Measurements from ENCODE around the gene LINC01488. TPM values are rescaled to one million over a fixed set of nuclear protein-coding genes. Genes with fewer than 3 reads are reported as not detected.

The LINC01488 gene
- total RNA-seq, 4 donors from 2014 or later = not detected

- H3K27me3 ChIP-seq = no peaks in the 10 kb centered on the region
- no peak overlapping the region for H3K27ac ChIP-seq
- 66 to 74% methylated on average over 8 to 15 of the region's 15 CpGs for WGBS, 2 donors (ENCODE audit: low coverage in 1 of 2)
- no peak for DNase-seq
- no peak overlapping the region for H3K4me3 ChIP-seq
- no peaks in the 10 kb centered on the region for H3K9me3 ChIP-seq
- TF ChIP-seq POLR2AphosphoS5 (IDR thresholded peaks at IDR 0.05) (no peak), EP300 (IDR thresholded peaks at IDR 0.05; ENCODE audit: low read depth) (no peak), CTCF (IDR thresholded peaks at IDR 0.05) (no peak), POLR2A (IDR thresholded peaks at IDR 0.05) (no peak)
- intact Hi-C loops (cut with DNase I; ENCODE audit: low total_unique reads) = no loop called here
- no peaks in the 10 kb centered on the region for H3K36me3 ChIP-seq
- no peaks in the 10 kb centered on the region for H3K4me1 ChIP-seq
- in situ Hi-C loops (cut with MboI; ENCODE audit: low pct_ligation_motif_present in 1 of 4, low pct_unique_long_range_greater_than_20kb in 1 of 4, low sequenced_read_pairs in 3 of 4) = loop anchor here in 1 of 4 donors (25.0 kb wide), 1 partner anchor 202 kb away; the partner anchor contains the start of gene CCND1
These were observed 46.1 kb upstream of the LINC01488 start for GRCh38 chr11:69435161-69435986.

GRCh38 chr11:69436041-69436982 lies 45.2 kb upstream of the LINC01488 start:
- H3K4me1 ChIP-seq = no peaks in the 10 kb centered on the region
- no peaks in the 10 kb centered on the region for H3K9me3 ChIP-seq
- 83% methylated on average over 22 of the region's 22 CpGs; no CpG with 5 or more reads in 1 of the 2 donors for WGBS, 2 donors (ENCODE audit: low coverage in 1 of 2)
- intact Hi-C loops (cut with DNase I; ENCODE audit: low total_unique reads) = no loop called here
- no peaks in the 10 kb centered on the region for H3K27me3 ChIP-seq
- no peak for DNase-seq
- no peak for TF ChIP-seq POLR2A (IDR thresholded peaks at IDR 0.05)
- no peak for TF ChIP-seq EP300 (IDR thresholded peaks at IDR 0.05; ENCODE audit: low read depth)
- no peak for TF ChIP-seq CTCF (IDR thresholded peaks at IDR 0.05)
- TF ChIP-seq POLR2AphosphoS5 (IDR thresholded peaks at IDR 0.05) = no peak
- H3K36me3 ChIP-seq = no peaks in the 10 kb centered on the region
- in situ Hi-C loops (cut with MboI; ENCODE audit: low pct_ligation_motif_present in 1 of 4, low pct_unique_long_range_greater_than_20kb in 1 of 4, low sequenced_read_pairs in 3 of 4) = loop anchor here in 1 of 4 donors (25.0 kb wide), 1 partner anchor 201 kb away; the partner anchor contains the start of gene CCND1
- no peak overlapping the region for H3K27ac ChIP-seq
- H3K4me3 ChIP-seq = no peak overlapping the region

- Histone ChIP-seq H3K9me3 (no peaks in the 10 kb centered on the region), H3K27ac (no peak overlapping the region), H3K27me3 (no peaks in the 10 kb centered on the region), H3K4me3 (no peak overlapping the region), H3K36me3 (no peaks in the 10 kb centered on the region), H3K4me1 (peaks cover 0 to under 1% (median 0%) of the 10 kb centered on the region in 4 donors)
- TF ChIP-seq CTCF (IDR thresholded peaks at IDR 0.05) = no peak
- no peak for TF ChIP-seq EP300 (IDR thresholded peaks at IDR 0.05; ENCODE audit: low read depth)
- no peak for TF ChIP-seq POLR2A (IDR thresholded peaks at IDR 0.05)
- no peak for TF ChIP-seq POLR2AphosphoS5 (IDR thresholded peaks at IDR 0.05)
- intact Hi-C loops (cut with DNase I; ENCODE audit: low total_unique reads) (no loop called here), in situ Hi-C loops (cut with MboI; ENCODE audit: low pct_ligation_motif_present in 1 of 4, low pct_unique_long_range_greater_than_20kb in 1 of 4, low sequenced_read_pairs in 3 of 4) (loop anchor here in 1 of 4 donors (25.0 kb wide), 1 partner anchor 200 kb away; the partner anchor contains the start of gene CCND1)
- DNase-seq = no peak
- 77% methylated on average over 9 of the region's 15 CpGs; no CpG with 5 or more reads in 1 of the 2 donors for WGBS, 2 donors (ENCODE audit: low coverage in 1 of 2)
These were observed 44.2 kb upstream of the LINC01488 start for GRCh38 chr11:69437001-69437875.

Measured in transverse colon (tissue), 4 donors.